Astrocyte (in vitro differentiated cells and primary cell): ENCODE results near the gene UGT1A6. TPM values are rescaled to one million over a fixed set of nuclear protein-coding genes. Genes with fewer than 3 reads are reported as not detected.
"Not testable (repeated sequence)": the region's sequence is repeated elsewhere in the genome, so short reads cannot be mapped to it uniquely, and the experiment has no call there.

Source experiments
- DNase-seq: peaks from one replicate; pipeline ENCODE4 v3.0.0-alpha.2; 2010; ENCODE audit warnings: low read depth
- FAIRE-seq: peaks from 2 replicates; lab custom pipeline; 2011; peaks lifted over from hg19 to GRCh38; lab: Jason Lieb, UNC
- H2AFZ ChIP-seq: 2 replicates; pipeline ENCODE4 v1.6.0; 2012; ENCODE audit warnings: low read depth, low read length, inconsistent platforms
- H3K27ac ChIP-seq: 2 replicates; pipeline ENCODE4 v1.5.1; 2011; ENCODE audit warnings: low read depth, low read length, inconsistent platforms
- H3K27me3 ChIP-seq: 2 replicates; pipeline ENCODE4 v1.6.0; 2011; ENCODE audit warnings: low read length, inconsistent platforms; ENCODE audit not compliant: insufficient read depth
- H3K36me3 ChIP-seq: 2 replicates; pipeline ENCODE4 v1.5.1; 2011; ENCODE audit warnings: low read length, inconsistent platforms; ENCODE audit not compliant: insufficient read depth
- H3K4me1 ChIP-seq: 2 replicates; pipeline ENCODE4 v1.5.1; 2011; ENCODE audit warnings: low read length, inconsistent platforms; ENCODE audit not compliant: insufficient read depth
- H3K4me2 ChIP-seq: 2 replicates; pipeline ENCODE4 v1.6.0; 2012; ENCODE audit warnings: low read length, inconsistent platforms
- H3K4me3 ChIP-seq: 2 replicates; pipeline ENCODE4 v1.5.1; 2011; ENCODE audit warnings: low read depth, mild to moderate bottlenecking, low read length, inconsistent platforms; ENCODE audit not compliant: insufficient read depth
- H3K79me2 ChIP-seq: 2 replicates; pipeline ENCODE4 v1.6.0; 2012; ENCODE audit warnings: mild to moderate bottlenecking, low read length, inconsistent platforms; ENCODE audit not compliant: insufficient read depth
- H3K9ac ChIP-seq: 2 replicates; pipeline ENCODE4 v1.6.0; 2012; ENCODE audit warnings: mild to moderate bottlenecking, low read length, inconsistent platforms
- H3K9me3 ChIP-seq: 2 replicates; pipeline ENCODE4 v1.5.1; 2012; ENCODE audit warnings: low read depth, mild to moderate bottlenecking, low read length, inconsistent platforms; ENCODE audit not compliant: insufficient read depth
- H4K20me1 ChIP-seq: 2 replicates; pipeline ENCODE4 v1.6.0; 2012; ENCODE audit warnings: low read length, inconsistent platforms; ENCODE audit not compliant: insufficient read depth
- H3K27ac Mint-ChIP-seq: one replicate; pipeline ENCODE4 v1.8.0; 2021; ENCODE audit warnings: mild to moderate bottlenecking, mixed read lengths; ENCODE audit not compliant: unreplicated experiment
- H3K27me3 Mint-ChIP-seq: one replicate; pipeline ENCODE4 v1.8.0; 2021; ENCODE audit warnings: low read depth, mixed read lengths; ENCODE audit not compliant: unreplicated experiment
- H3K36me3 Mint-ChIP-seq: one replicate; pipeline ENCODE4 v1.8.0; 2021; ENCODE audit warnings: low read depth, mixed read lengths; ENCODE audit not compliant: unreplicated experiment
- H3K4me1 Mint-ChIP-seq: one replicate; pipeline ENCODE4 v1.8.0; 2021; ENCODE audit warnings: low read depth, mixed read lengths; ENCODE audit not compliant: unreplicated experiment
- H3K4me3 Mint-ChIP-seq: one replicate; pipeline ENCODE4 v1.8.0; 2021; ENCODE audit warnings: mild to moderate bottlenecking, moderate library complexity, mixed read lengths; ENCODE audit not compliant: unreplicated experiment
- H3K9me3 Mint-ChIP-seq: one replicate; pipeline ENCODE4 v1.8.0; 2021; ENCODE audit warnings: mild to moderate bottlenecking, mixed read lengths; ENCODE audit not compliant: unreplicated experiment
- EZH2 ChIP-seq: IDR thresholded peaks from 2 replicates; pipeline ENCODE4 v1.6.1; 2012; ENCODE audit warnings: mild to moderate bottlenecking, low read length, inconsistent platforms; ENCODE audit not compliant: insufficient read depth
- total RNA-seq: library from RNA; stranded (reverse); gene quantifications from 2 replicates; pipeline ENCODE4 v1.2.1, GENCODE V29; 2021
- TF ChIP-seq, protein P1 (sequence below): IDR thresholded peaks from 2 replicates; pipeline ENCODE4 v1.5.1; 2011; ENCODE audit warnings: low read depth, mild to moderate bottlenecking, inconsistent platforms, low read length, moderate library complexity; ENCODE audit not compliant: insufficient read depth

UGT1A6 gene
- total RNA-seq, 1 donor from 2014 or later: not detected

DNA sequence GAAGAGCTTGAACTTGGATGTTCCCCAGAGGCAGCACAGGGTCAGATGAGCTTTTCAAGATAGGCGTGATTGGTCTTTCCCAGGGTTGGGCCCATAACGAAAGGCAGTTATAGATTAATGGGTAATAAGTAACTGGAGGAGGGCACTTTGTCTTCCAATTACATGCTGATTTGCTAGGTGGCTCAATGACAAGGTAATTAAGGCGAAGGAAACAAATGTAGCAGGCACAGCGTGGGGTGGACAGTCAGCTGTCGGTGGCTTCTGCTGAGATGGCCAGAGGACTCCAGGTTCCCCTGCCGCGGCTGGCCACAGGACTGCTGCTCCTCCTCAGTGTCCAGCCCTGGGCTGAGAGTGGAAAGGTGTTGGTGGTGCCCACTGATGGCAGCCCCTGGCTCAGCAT lies 25.9 kb downstream of the UGT1A6 start, which contains the start of gene UGT1A4:
Gene UGT1A4, plus strand, starts transcription at position 185 of the 400 bp plus-strand sequence. Its CDS starts 85 bp downstream, at position 270.
- no peak for TF ChIP-seq EZH2
- TF ChIP-seq, protein P1, sequence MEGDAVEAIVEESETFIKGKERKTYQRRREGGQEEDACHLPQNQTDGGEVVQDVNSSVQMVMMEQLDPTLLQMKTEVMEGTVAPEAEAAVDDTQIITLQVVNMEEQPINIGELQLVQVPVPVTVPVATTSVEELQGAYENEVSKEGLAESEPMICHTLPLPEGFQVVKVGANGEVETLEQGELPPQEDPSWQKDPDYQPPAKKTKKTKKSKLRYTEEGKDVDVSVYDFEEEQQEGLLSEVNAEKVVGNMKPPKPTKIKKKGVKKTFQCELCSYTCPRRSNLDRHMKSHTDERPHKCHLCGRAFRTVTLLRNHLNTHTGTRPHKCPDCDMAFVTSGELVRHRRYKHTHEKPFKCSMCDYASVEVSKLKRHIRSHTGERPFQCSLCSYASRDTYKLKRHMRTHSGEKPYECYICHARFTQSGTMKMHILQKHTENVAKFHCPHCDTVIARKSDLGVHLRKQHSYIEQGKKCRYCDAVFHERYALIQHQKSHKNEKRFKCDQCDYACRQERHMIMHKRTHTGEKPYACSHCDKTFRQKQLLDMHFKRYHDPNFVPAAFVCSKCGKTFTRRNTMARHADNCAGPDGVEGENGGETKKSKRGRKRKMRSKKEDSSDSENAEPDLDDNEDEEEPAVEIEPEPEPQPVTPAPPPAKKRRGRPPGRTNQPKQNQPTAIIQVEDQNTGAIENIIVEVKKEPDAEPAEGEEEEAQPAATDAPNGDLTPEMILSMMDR: no peak
- peaks cover 23% of the 10 kb centered on the region for H3K27me3 Mint-ChIP-seq
- Histone ChIP-seq H3K9me3 (no peaks in the 10 kb centered on the region), H3K36me3 (no peaks in the 10 kb centered on the region), H2AFZ (no peak within 1 kb of the TSS), H3K27ac (no peak within 1 kb of the TSS), H3K9ac (no peak within 1 kb of the TSS), H4K20me1 (no peaks in the 10 kb centered on the region), H3K4me1 (no peaks in the 10 kb centered on the region), H3K4me3 (no peak within 1 kb of the TSS), H3K79me2 (no peaks in the 10 kb centered on the region), H3K27me3 (no peaks in the 10 kb centered on the region), H3K4me2 (no peak within 1 kb of the TSS)
- no peak within 1 kb of the TSS for H3K27ac Mint-ChIP-seq
- DNase-seq (no peak), FAIRE-seq (no peak)
- H3K4me3 Mint-ChIP-seq: no peak within 1 kb of the TSS
- no peaks in the 10 kb centered on the region for H3K4me1 Mint-ChIP-seq
- H3K36me3 Mint-ChIP-seq: no peaks in the 10 kb centered on the region
- peaks cover 2% of the 10 kb centered on the region for H3K9me3 Mint-ChIP-seq

DNA sequence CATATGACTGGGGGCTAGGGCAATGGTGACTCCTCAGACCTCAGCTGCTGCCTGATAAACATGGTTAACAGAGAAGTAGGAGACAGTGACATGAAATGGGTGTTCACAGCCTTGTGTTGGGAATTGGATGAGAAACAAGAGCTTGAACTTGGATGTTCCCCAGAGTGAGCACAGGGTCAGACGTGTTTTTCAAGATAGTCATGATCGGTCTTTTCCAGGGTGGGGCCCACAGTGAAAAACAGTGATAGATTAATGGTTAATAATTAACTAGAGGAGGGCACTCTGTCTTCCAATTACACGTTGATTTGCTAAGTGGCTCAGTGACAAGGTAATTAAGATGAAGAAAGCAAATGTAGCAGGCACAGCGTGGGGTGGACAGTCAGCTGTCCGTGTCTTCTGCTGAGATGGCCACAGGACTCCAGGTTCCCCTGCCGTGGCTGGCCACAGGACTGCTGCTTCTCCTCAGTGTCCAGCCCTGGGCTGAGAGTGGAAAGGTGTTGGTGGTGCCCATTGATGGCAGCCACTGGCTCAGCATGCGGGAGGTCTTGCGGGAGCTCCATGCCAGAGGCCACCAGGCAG lies 36.1 kb downstream of the UGT1A6 start, which contains the start of gene UGT1A3:
Gene UGT1A3, plus strand, starts transcription at position 320 of the 579 bp plus-strand sequence. Its CDS starts 85 bp downstream, at position 405.
- Histone ChIP-seq H3K4me2 (no peak within 1 kb of the TSS), H3K4me3 (no peak within 1 kb of the TSS), H2AFZ (no peak within 1 kb of the TSS), H3K4me1 (no peaks in the 10 kb centered on the region), H3K9ac (no peak within 1 kb of the TSS), H3K27me3 (no peaks in the 10 kb centered on the region), H3K27ac (no peak within 1 kb of the TSS), H4K20me1 (no peaks in the 10 kb centered on the region), H3K9me3 (no peaks in the 10 kb centered on the region), H3K36me3 (no peaks in the 10 kb centered on the region), H3K79me2 (no peaks in the 10 kb centered on the region)
- Mint-ChIP-seq H3K27me3 (peaks cover 34% of the 10 kb centered on the region), H3K27ac (no peak within 1 kb of the TSS), H3K9me3 (peaks cover 5% of the 10 kb centered on the region), H3K4me1 (no peaks in the 10 kb centered on the region), H3K4me3 (no peak within 1 kb of the TSS), H3K36me3 (peaks cover 4% of the 10 kb centered on the region)
- no peak for TF ChIP-seq EZH2
- TF ChIP-seq, protein P1: no peak
- no peak for FAIRE-seq
- no peak for DNase-seq

DNA sequence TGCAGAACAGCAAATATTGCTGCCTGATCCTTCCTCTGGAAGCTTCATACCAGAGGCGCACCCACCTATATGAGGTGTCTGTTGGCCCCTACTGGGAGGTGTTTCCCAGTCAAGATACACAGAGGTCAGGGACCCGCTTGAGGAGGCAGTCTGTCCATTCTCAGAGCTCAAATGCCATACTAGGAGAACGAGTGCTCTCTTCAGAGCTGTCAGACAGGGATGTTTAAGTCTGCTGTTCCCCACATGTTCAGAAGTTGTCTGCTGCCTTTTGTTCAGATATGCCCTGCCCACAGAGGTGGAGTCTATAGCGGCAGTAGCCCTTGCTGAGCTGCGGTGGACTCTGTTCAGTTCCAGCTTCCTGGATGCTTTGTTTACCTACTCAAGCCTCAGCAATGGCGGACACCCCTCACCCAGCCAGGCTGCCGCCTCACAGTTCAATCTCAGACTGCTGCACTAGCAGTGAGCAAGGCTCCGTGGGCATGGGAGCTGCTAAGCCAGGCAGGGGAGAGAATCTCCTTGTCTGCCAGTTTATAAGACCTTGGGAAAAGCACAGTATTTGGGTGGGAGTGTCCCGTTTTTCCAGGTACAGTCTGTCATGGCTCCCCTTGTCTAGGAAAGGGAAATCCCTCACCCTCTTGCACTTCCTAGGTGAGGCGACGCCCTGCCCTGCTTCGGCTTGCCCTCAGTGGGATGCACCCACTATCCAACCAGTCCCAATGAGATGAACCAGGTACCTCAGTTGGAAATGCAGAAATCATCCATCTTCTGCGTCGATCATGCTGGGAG lies 44.4 kb downstream of the UGT1A6 start:
- H3K27ac Mint-ChIP-seq, H3K79me2 ChIP-seq, DNase-seq, H3K36me3 ChIP-seq, H4K20me1 ChIP-seq, H3K27ac ChIP-seq, H3K27me3 ChIP-seq, H3K4me1 ChIP-seq, H3K9me3 ChIP-seq, H3K36me3 Mint-ChIP-seq, H3K9me3 Mint-ChIP-seq, H3K4me3 ChIP-seq, H3K4me1 Mint-ChIP-seq, H3K9ac ChIP-seq, H3K4me2 ChIP-seq, H3K4me3 Mint-ChIP-seq, FAIRE-seq, H2AFZ ChIP-seq: not testable (repeated sequence)
- peaks cover 20% of the 10 kb centered on the region for H3K27me3 Mint-ChIP-seq
